ENCODE measurements around the gene RHOJ. TPM values are rescaled to one million over a fixed set of nuclear protein-coding genes. Genes with fewer than 3 reads are reported as not detected.

The RHOJ gene
- total RNA-seq, 1 experiment from 2014 or later: not detected

- DNase-seq (ENCODE audit: low read depth): no peak
Measured at GRCh38 chr14:63205044-63205575, 867 bp downstream of the RHOJ start.

GRCh38 chr14:63205866-63206265 is 1.6 kb downstream of the RHOJ start:
- no peak for DNase-seq (ENCODE audit: low read depth)

- no peak for DNase-seq (ENCODE audit: low read depth)
Measured at GRCh38 chr14:63209160-63209559, 4.9 kb downstream of the RHOJ start.

- DNase-seq (ENCODE audit: low read depth): no peak
Measured at GRCh38 chr14:63210812-63211211, 6.6 kb downstream of the RHOJ start.

- DNase-seq (ENCODE audit: low read depth): no peak
Measured at GRCh38 chr14:63212209-63212608, 8.0 kb downstream of the RHOJ start.

GRCh38 chr14:63212776-63213500 is 8.7 kb downstream of the RHOJ start:
- no peak for DNase-seq (ENCODE audit: low read depth)

- no peak for DNase-seq (ENCODE audit: low read depth)
Measured at GRCh38 chr14:63214417-63215196, 10.4 kb downstream of the RHOJ start.

- DNase-seq (ENCODE audit: low read depth): no peak
Measured at GRCh38 chr14:63220526-63220925, 16.3 kb downstream of the RHOJ start.

GRCh38 chr14:63223596-63223995 is 19.4 kb downstream of the RHOJ start:
- no peak for DNase-seq (ENCODE audit: low read depth)

- DNase-seq (ENCODE audit: low read depth): no peak
Measured at GRCh38 chr14:63224196-63224595, 20.0 kb downstream of the RHOJ start.

GRCh38 chr14:63228217-63228616 is 24.0 kb downstream of the RHOJ start:
- no peak for DNase-seq (ENCODE audit: low read depth)

GRCh38 chr14:63229330-63230059 is 25.3 kb downstream of the RHOJ start:
- DNase-seq (ENCODE audit: low read depth): no peak

GRCh38 chr14:63231766-63232165 is 27.5 kb downstream of the RHOJ start:
- no peak for DNase-seq (ENCODE audit: low read depth)

GRCh38 chr14:63237791-63238190 is 33.5 kb downstream of the RHOJ start:
- DNase-seq (ENCODE audit: low read depth): no peak

GRCh38 chr14:63240221-63240620 is 36.0 kb downstream of the RHOJ start:
- DNase-seq (ENCODE audit: low read depth): no peak

- DNase-seq (ENCODE audit: low read depth): no peak
Measured at GRCh38 chr14:63241096-63241495, 36.9 kb downstream of the RHOJ start.

GRCh38 chr14:63243646-63244045 is 39.4 kb downstream of the RHOJ start:
- DNase-seq (ENCODE audit: low read depth): no peak

- DNase-seq (ENCODE audit: low read depth): no peak
Measured at GRCh38 chr14:63245893-63246292, 41.6 kb downstream of the RHOJ start.

- DNase-seq (ENCODE audit: low read depth): no peak
Measured at GRCh38 chr14:63248211-63248610, 44.0 kb downstream of the RHOJ start.

- no peak for DNase-seq (ENCODE audit: low read depth)
Measured at GRCh38 chr14:63249092-63249491, 44.8 kb downstream of the RHOJ start.

GRCh38 chr14:63257299-63257698 is 53.1 kb downstream of the RHOJ start:
- DNase-seq (ENCODE audit: low read depth): no peak

- DNase-seq (ENCODE audit: low read depth): no peak
Measured at GRCh38 chr14:63262446-63262845, 58.2 kb downstream of the RHOJ start.

Measured in LHCN-M2 (cell line).